Central memory CD8-positive, alpha-beta T cell (primary cell): Measurements from ENCODE around the gene ARHGEF10L.

Experiments
- ATAC-seq: fragments of 150-1000 bp; cut with Tn5 transposase; replicated peaks from 2 replicates; pipeline ENCODE4 v1.10.0; 2022; ENCODE audit warnings: mild to moderate bottlenecking, moderate FRiP score, moderate number of reproducible peaks; ENCODE audit not compliant: poor library complexity, severe bottlenecking; ENCODE audit errors: extremely low read depth
- DNase-seq, 2 donors: peaks; one replicate each; pipeline ENCODE4 v3.0.0; 2021; ENCODE audit warnings: low spot score in 2 of 2
- H3K27ac Mint-ChIP-seq: one replicate; pipeline ENCODE4 v1.8.0; 2022; ENCODE audit warnings: low read depth, mild to moderate bottlenecking, moderate library complexity, mixed read lengths
- H3K27me3 Mint-ChIP-seq: one replicate; pipeline ENCODE4 v1.8.0; 2022; ENCODE audit warnings: mixed read lengths
- H3K36me3 Mint-ChIP-seq: one replicate; pipeline ENCODE4 v1.8.0; 2022; ENCODE audit warnings: mild to moderate bottlenecking, moderate library complexity, mixed read lengths; ENCODE audit not compliant: insufficient read depth
- H3K4me1 Mint-ChIP-seq: one replicate; pipeline ENCODE4 v1.8.0; 2022; ENCODE audit warnings: mixed read lengths
- H3K4me3 Mint-ChIP-seq: one replicate; pipeline ENCODE4 v1.8.0; 2022; ENCODE audit warnings: mild to moderate bottlenecking, moderate library complexity, mixed read lengths
- H3K9me3 Mint-ChIP-seq: one replicate; pipeline ENCODE4 v1.8.0; 2022; ENCODE audit warnings: mixed read lengths

ARHGEF10L gene

DNA sequence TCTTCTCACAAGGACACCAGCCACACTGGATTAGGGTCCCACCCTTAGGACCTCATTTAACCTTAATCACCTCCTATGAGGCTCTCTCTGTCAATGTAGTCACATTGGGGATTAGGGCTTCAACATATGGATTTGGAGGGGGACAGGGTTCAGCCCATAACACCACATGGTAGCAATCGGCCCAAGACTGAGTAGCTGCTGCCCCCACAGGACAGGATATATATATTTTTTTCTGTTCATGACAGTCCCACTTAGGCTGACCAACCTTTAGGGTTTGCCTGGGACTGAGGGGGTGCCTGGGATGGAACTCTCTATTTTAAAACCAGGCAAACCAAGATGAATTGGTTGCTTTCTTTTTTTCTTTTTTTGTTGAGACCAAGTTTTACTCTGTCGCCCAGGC is 207.4 kb downstream of the ARHGEF10L start:
- Mint-ChIP-seq H3K9me3 (peaks cover 5% of the 10 kb centered on the region), H3K4me3 (no peak overlapping the region), H3K27me3 (peaks cover 10% of the 10 kb centered on the region), H3K4me1 (no peaks in the 10 kb centered on the region), H3K27ac (no peak overlapping the region), H3K36me3 (no peaks in the 10 kb centered on the region)
- DNase-seq (no peak), ATAC-seq (no peak)
